Retina (tissue), 1 donor: ENCODE data around the gene KCNAB2.

Source experiments
- DNase-seq: peaks from one replicate; pipeline ENCODE4 v3.0.0-alpha.2; 2016

Gene KCNAB2

DNA sequence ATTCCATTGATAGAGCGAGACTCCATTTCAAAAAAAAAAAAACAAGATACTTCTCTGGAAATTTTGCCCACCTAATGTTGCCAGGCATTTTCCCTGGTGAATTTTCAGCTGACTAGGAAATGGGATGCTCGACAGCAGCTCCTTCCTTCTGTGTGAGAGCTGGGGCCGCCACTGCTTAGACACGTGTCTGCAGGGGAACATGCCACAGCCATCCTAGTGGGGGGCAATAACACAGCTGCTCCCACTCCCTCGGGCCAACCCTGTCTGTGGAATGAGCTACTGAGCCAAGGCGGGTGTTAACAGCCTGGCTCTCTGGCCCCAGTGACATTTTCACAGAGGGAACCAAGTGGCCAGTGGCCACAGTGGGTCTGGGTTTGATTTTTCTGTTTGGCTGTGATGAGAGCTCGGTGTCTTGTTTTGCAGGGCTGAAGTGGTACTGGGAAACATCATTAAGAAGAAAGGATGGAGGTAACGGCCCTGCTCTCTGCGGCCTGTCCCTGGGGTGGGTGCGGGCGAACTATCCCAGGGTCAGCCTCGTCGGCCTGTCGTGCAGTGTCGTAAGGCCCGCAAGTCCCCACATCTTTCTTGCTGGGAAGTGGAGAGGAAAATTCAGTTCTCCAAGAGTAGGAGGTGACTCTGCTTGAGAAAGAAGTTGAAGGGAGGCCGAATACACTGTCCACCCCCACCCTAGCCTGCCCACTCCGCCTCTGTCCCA lies 39.2 kb downstream of the KCNAB2 start:
- DNase-seq, result peak; percentile 45

- no peak for DNase-seq
These were observed 40.0 kb downstream of the KCNAB2 start for GRCh38 chr1:6085666-6086065.

GRCh38 chr1:6086358-6086757 lies 40.7 kb downstream of the KCNAB2 start:
- DNase-seq, result no peak

GRCh38 chr1:6086762-6087376 lies 41.2 kb downstream of the KCNAB2 start:
- no peak for DNase-seq

DNA sequence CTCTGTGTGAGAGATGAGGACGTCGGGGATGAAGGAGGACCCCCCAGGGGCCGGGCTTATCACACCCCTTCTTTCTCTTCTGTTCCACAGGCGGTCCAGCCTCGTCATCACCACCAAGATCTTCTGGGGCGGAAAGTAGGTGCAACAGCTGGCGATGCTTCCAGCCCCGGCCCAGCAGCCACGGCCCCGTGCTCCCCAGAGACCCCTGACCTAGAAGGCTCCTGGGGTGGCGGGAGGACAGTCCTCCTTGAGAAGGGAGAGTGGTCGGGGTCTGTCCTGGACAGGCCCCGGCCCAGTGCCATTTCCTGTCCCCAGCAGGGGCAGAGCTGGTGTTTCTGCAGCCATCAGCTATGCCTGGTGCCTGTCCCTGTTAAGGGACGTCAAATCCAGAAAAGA lies 41.7 kb downstream of the KCNAB2 start:
- DNase-seq, result no peak

DNA sequence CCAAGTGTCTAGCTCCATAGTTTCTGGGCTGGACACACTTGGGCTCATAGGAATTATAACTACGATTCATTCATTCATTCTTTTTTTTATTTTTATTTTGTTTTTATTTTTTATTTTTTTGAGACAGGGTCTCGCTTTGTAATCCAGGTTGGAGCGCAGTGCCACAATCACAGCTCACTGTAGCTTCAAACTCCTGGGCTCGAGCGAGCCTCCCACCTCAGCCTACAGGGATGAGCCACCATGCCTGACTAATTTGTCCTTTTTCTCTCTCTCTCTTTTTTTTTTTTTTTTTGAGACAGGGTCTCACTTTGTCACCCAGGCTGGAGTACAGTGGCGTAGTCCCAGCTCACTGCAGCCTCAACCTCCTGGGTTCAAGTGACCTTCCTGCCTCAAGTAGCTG lies 42.3 kb downstream of the KCNAB2 start:
- DNase-seq, result no peak

DNA sequence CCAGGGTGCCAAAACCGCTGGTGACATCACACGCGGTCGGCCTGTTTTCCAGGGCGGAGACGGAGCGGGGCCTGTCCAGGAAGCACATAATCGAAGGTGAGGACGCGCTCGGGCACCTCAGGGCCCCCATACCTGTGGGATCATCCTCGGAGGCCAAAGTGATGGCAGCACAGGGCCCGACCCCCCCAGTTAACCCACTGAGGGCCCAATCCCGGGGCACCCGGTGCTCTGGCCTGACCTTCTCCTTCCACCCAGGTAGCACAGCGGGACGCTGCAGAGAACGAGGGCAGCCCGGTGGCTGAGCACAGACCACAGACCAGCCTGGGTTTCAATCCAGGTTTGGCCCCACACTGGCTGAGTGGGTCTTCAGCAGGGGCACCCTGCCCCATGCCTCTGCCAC lies 43.3 kb downstream of the KCNAB2 start:
- no peak for DNase-seq

GRCh38 chr1:6090288-6090687 lies 44.6 kb downstream of the KCNAB2 start:
- no peak for DNase-seq

DNA sequence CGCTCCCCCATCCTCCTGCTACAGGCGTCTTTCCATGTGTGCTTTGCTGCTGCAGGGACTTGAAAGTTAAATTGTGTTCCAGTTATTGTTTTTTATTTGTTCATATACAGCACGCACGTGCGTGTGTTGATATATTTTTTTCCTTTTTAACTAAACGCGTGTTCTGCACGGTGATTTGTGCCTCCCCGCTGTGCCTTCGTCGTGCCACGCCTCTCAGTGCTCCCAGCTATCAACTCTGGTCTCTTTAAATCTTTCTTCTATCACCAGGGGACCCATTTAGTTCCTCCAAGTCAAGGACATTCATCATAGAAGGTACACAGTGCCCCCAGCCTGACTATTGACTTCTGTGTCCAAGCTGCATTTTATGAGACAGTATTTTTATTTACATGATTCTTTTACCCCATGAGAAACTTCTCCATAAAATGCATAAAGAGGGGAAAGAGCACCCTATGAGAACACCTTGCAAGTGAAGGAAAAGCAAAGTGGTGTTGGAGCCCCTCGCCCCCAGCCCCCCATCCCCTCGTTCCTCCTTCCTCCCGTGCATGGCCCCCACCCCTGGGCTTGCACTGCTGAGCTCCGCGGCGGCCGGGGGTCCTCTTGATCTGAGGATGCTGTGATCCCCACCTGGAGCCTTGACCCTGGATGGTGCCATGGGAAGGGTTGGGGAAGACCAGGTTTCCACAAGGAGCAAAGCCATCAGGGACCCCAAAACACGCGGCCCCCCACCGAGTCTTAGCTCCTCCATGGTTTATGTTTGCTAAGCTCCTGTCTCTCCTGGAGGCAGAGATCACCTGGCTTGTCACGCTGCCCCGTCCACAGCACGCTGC lies 45.5 kb downstream of the KCNAB2 start:
- no peak for DNase-seq

DNA sequence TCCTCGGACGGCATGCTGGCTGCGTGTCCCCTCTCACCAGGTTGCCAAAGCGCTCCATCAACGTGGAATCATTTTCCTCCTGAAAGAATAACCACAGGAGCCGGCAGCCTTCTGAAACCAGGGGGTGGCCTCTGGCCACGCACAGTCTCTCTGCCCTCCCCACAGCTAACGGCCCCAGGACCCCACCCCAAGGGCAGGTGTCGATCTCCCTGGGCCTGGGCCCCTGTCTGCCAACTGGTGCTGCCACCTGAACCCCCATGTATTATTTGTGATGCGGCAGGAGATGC lies 46.1 kb downstream of the KCNAB2 start:
- DNase-seq, result no peak

DNA sequence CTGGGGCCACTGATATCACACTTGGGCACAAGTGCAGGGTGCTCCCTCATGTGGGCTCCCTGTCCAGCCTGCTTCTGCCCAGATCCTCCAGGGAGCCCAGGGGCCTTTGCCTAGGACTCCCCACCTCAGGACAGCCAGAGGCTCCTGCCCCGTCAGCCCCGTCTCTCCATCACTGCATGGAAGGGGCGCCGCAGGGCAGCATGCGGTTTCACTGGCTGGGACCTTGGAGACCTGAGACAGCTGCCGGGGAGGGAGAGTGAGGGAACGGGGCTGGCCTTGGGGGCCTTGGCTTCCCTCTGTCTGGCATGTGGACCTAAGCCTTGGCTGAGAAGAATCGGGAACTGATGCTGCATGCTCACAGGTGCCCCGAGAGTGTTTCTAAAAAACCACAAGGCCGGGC lies 46.5 kb downstream of the KCNAB2 start:
- DNase-seq, result no peak

DNA sequence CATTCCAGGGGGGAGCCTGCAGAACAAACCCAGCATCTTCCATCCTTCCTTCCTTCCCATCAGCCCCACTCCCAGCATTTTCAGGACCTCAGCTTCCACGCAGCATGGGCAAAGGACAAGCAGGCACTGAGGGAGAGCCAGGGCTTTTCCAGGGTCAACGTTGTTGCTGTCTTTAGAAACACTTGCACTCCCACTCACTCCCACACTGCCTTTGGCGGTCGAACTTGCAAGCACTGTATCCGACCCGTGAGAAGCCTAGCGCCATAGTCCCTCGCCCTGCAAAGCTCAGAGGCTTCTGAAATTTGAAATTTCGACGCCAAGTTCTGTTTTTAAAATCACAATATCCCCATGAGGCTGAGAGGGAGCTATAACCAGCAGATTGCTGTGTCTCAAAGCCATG lies 47.4 kb downstream of the KCNAB2 start:
- no peak for DNase-seq

DNA sequence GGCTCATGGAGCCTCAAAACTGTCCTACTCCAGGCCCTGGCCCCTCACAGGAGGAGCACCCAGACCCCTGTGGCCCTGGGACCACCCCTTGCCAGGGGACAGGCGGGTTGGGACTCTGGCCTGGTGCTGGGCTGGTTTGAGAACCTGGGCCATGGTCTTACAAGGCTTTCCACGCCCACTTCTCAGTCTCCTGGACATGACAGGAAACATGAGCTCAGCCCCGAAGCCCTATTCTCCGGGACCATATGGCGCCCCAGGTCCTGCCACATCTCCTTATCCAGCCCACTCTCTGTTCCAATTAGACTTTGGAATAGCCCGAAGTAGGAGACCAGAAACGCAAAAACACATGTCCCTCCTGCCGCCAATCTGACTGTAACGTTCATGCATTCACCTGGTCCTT lies 47.9 kb downstream of the KCNAB2 start:
- DNase-seq, result no peak

GRCh38 chr1:6094246-6094645 lies 48.6 kb downstream of the KCNAB2 start:
- DNase-seq, result no peak

GRCh38 chr1:6094801-6095505 lies 49.3 kb downstream of the KCNAB2 start:
- DNase-seq, result no peak

- no peak for DNase-seq
These were observed 50.0 kb downstream of the KCNAB2 start for GRCh38 chr1:6095511-6096242.

DNA sequence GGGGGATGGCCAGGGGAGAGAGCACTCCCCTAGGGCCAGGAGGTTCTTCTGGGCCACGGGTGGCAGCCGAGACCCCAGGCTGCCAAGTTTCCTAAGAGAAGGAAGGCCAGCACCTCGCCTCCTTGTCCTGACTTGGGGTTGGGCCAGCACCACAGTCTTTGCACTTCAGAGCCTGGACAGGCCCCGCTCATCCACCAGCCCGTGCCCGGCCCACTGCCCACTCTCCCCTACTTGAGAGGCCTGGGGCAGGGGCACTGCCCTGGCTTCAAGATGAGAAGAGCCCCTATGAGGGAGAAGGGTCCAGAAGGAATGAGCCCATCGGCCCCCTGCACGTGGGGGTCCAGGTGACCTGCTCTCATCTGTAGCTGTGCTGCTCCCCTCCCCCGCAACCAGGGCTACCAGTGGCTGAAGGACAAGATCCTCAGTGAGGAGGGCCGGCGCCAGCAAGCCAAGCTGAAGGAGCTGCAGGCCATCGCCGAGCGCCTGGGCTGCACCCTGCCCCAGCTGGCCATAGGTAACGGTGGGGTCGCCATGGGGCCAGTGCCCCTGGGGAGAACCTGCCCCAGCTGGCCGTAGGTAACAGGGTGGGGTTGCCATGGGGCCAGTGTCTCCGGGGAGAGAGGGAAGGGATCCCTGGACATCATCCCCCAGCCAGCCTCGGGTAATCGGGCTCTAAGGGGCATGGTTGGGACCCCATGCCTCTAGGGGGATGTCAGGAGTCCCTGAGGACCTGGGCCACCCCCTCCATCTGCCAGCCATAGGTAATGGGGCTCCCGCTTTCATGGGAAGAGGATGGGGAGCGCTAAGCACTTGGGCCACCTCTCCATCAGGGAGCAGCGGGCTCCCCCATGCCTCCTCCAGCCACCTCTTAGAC lies 50.8 kb downstream of the KCNAB2 start:
- DNase-seq, result no peak

DNA sequence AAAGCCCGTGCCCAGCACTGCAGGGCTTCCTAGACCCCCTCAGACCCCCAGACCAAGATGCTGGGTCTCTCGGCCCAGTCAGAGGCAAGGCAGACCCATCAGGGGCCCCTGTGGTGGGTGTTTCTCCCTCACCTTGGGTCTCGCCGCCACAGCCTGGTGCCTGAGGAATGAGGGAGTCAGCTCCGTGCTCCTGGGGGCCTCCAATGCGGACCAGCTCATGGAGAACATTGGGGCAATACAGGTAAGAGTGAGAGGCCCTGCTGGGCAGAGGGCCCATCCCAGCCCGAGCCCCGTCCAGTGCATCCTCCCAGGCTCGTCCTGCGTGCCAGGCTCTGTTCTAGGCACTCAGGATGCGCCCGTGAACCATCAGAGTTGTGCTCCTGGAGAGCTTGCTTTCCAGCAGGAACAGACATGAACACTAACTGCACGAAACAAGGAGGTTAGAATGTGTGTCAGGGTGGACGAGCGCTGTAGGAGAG lies 51.5 kb downstream of the KCNAB2 start:
- DNase-seq, result no peak

GRCh38 chr1:6097824-6098223 lies 52.1 kb downstream of the KCNAB2 start:
- DNase-seq, result no peak

DNA sequence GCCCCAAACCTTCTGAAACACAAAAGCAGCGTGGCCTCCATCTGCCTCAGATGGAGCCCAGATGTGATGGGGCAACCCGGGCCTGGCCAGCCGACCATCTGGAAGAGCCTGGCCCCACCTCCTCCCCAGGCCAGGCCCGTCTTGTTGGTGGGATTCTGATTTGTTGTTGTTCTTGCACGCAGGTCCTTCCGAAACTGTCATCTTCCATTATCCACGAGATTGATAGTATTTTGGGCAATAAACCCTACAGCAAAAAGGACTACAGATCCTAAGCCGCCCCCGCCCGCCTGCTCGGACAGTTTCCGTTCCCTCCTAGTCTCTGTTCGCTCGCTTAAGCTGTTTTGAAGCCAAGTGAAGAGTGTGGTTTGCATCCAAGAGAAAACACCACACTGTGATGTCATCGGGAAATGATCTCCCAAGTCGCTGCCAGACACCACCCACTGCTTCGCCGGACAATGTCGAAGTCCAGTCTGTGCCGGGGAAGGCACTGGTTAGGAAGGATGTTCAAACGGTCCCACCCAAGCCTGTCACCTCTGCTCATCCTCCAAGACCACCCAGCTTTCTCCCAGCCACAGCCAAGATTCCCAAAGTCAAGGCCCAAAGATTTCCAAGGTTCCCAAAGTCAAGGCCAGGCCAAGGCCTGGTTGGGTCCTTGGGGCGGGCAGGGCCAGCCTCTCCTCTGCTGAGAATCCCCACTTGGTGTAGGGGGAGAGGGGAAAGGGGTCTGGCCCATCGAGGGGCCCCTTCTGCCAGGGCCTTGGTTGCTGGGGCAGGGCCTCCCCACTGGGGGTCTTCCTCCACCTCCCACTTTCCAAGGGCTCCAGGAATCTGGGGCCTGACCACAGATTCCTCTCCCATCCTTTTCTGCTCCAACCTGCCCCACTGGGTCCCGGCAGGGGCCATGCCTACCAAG lies 52.9 kb downstream of the KCNAB2 start:
- DNase-seq, result no peak

DNA sequence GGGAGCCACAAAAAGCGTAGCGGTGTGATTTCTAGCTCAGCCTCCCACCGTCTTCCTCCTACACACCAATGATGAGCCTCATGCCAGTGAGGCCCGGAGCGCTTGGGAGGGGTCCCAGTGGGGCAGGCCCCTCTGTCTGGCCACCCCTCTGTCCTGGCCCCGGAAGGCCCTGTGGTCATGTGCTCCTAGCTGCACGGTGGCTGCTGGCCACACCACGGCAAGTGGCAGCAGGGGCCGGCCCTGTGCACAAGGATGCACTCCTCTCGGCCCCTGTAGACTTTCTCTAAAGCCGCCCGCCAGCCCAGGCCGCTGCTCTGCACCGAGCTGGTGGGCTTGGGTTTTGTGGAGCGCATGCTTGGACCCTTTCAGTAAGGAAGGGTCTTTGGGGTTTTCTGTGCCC lies 53.6 kb downstream of the KCNAB2 start:
- DNase-seq, result no peak
